Muscle of leg (tissue), 11 donors: Measurements from ENCODE around the gene RELL1. TPM values are rescaled to one million over a fixed set of nuclear protein-coding genes. Genes with fewer than 3 reads are reported as not detected.

Experiments
- DNase-seq: peaks from one replicate; pipeline ENCODE4 v3.0.0; 2013
- H3K27ac ChIP-seq: one replicate; pipeline ENCODE4 v1.5.1; 2013; ENCODE audit warnings: mild to moderate bottlenecking, low read length, control low read depth
- H3K27me3 ChIP-seq: one replicate; pipeline ENCODE4 v1.6.1; 2013; ENCODE audit warnings: low read length; ENCODE audit not compliant: control insufficient read depth, insufficient read depth
- H3K36me3 ChIP-seq: one replicate; pipeline ENCODE4 v1.6.1; 2013; ENCODE audit warnings: low read length; ENCODE audit not compliant: control insufficient read depth, insufficient read depth
- H3K4me1 ChIP-seq: one replicate; pipeline ENCODE4 v1.6.1; 2013; ENCODE audit warnings: low read length; ENCODE audit not compliant: control insufficient read depth, insufficient read depth
- H3K4me3 ChIP-seq: one replicate; pipeline ENCODE4 v1.5.1; 2013; ENCODE audit warnings: low read length, control low read depth
- H3K9me3 ChIP-seq: replicated peaks from 2 replicates; pipeline ENCODE4 v1.6.1; 2013; ENCODE audit warnings: low read depth, low read length; ENCODE audit not compliant: control insufficient read depth
- WGBS: methylation state at CpG from one replicate; pipeline ENCODE4 v1.1.5; 2013; ENCODE audit warnings: missing lambda C conversion rate; ENCODE audit not compliant: insufficient coverage; 5-methylcytosine and 5-hydroxymethylcytosine counted together
- polyA plus RNA-seq, 8 donors: library from polyadenylated mRNA; unstranded; fragments of 120-200 nt; gene quantifications; one replicate each; pipeline versions ENCODE4 v1.2.1 to v1.2.3, GENCODE V29; 2013; ENCODE audit warnings: inconsistent platforms in 1 of 8, low replicate concordance in 1 of 8; ENCODE audit not compliant: insufficient read length in 8 of 8, insufficient read depth in 1 of 8
- total RNA-seq: library from RNA; stranded (reverse); fragments of 120-200 nt; gene quantifications from one replicate; pipeline ENCODE4 v1.2.4, GENCODE V29; 2013

Gene RELL1
- total and polyA plus RNA-seq, 9 donors, result 9.7 to 44.7 (median 13.9) TPM

DNA sequence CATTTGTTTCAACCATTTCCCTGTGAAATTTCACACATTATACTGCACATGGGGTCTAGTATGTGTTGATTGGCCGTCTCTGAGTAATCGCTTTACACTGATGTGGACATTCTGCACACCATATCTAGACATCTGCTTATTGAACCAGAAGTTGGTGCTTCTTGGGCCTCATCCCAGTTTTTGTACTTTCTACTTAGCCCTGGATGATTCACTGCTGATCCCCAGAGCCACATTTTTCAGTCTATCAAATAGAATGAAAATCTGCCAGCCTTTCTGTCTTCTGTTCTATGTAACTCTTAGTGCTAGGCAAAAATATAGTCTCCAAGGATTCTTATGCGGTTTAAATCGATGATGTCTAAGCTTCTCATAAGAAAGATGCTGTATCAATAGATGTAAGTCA, 40.5 kb upstream of the RELL1 start:
- H3K4me3 ChIP-seq, result no peak overlapping the region
- no peak for DNase-seq
- H3K36me3 ChIP-seq, result no peaks in the 10 kb centered on the region
- H3K27me3 ChIP-seq, result no peaks in the 10 kb centered on the region
- WGBS, result 79% methylated on average over 2 of the region's 4 CpGs
- H3K9me3 ChIP-seq, result no peaks in the 10 kb centered on the region
- H3K4me1 ChIP-seq, result no peaks in the 10 kb centered on the region
- no peak overlapping the region for H3K27ac ChIP-seq

GRCh38 chr4:37725718-37726117, 39.5 kb upstream of the RELL1 start:
- Histone ChIP-seq H3K4me3 (no peak overlapping the region), H3K9me3 (no peaks in the 10 kb centered on the region), H3K27me3 (no peaks in the 10 kb centered on the region), H3K36me3 (no peaks in the 10 kb centered on the region), H3K27ac (no peak overlapping the region), H3K4me1 (no peaks in the 10 kb centered on the region)
- no peak for DNase-seq
- no CpG with 5 or more reads among the region's 7 CpGs for WGBS

DNA sequence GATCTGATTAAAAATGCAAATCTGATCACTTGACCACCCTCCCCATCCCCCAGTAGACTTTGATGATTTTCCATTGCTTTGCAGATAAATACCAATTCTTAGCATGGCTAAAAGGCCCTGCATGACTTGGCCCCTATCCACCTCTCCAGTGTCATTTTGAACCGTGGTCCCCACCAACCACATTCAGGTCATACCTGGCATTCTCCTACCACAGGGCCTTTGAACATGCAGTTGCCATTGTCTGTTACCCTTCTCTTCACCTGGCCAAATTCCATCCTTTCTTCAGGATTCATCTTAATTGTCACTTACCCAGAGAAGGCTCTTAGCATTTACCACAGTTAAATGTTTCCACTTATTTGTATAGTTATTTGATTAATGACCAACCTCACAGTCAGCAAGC, 36.9 kb upstream of the RELL1 start:
- H3K27ac ChIP-seq, result no peak overlapping the region
- no peaks in the 10 kb centered on the region for H3K4me1 ChIP-seq
- no peak for DNase-seq
- H3K9me3 ChIP-seq, result no peaks in the 10 kb centered on the region
- H3K27me3 ChIP-seq, result no peaks in the 10 kb centered on the region
- 100% methylated on average over 1 of the region's 1 CpG for WGBS
- no peaks in the 10 kb centered on the region for H3K36me3 ChIP-seq
- no peak overlapping the region for H3K4me3 ChIP-seq

GRCh38 chr4:37721995-37722638, 35.9 kb upstream of the RELL1 start:
- Histone ChIP-seq H3K9me3 (no peaks in the 10 kb centered on the region), H3K4me1 (no peaks in the 10 kb centered on the region), H3K27me3 (no peaks in the 10 kb centered on the region), H3K27ac (no peak overlapping the region), H3K4me3 (no peak overlapping the region), H3K36me3 (no peaks in the 10 kb centered on the region)
- DNase-seq, result no peak
- WGBS, result no CpG with 5 or more reads among the region's 4 CpGs

- DNase-seq, result no peak
- no peak overlapping the region for H3K4me3 ChIP-seq
- H3K27ac ChIP-seq, result no peak overlapping the region
- no peaks in the 10 kb centered on the region for H3K36me3 ChIP-seq
- H3K9me3 ChIP-seq, result no peaks in the 10 kb centered on the region
- H3K27me3 ChIP-seq, result no peaks in the 10 kb centered on the region
- H3K4me1 ChIP-seq, result peaks cover 3% of the 10 kb centered on the region
- no CpG with 5 or more reads among the region's 1 CpG for WGBS
Observed at GRCh38 chr4:37719021-37719420, 32.8 kb upstream of the RELL1 start.

DNA sequence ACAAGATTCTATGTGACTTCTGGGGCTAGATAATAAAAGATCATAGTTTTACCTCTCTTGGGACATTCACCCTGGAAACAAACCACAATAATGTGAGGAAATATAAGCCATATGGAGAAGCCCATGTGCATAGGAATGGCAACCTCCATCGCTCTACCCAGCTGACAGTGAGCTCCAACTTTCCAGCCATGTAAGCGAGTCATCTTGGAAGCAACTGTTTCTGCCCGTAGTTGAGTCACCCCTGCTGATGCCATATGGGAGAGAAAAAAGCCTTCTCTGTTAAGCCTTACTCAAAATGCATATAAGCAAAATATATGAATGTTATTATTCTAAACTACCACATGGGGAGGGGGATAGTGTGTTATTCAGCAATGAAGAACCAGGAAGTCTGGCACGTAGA, 31.4 kb upstream of the RELL1 start:
- Histone ChIP-seq H3K27me3 (no peaks in the 10 kb centered on the region), H3K36me3 (no peaks in the 10 kb centered on the region), H3K4me3 (no peak overlapping the region), H3K9me3 (no peaks in the 10 kb centered on the region), H3K27ac (no peak overlapping the region), H3K4me1 (peaks cover 3% of the 10 kb centered on the region)
- WGBS, result 10% methylated on average over 1 of the region's 4 CpGs
- no peak for DNase-seq

GRCh38 chr4:37715889-37716402, 29.8 kb upstream of the RELL1 start:
- WGBS, result no CpG with 5 or more reads among the region's 4 CpGs
- no peaks in the 10 kb centered on the region for H3K27me3 ChIP-seq
- H3K4me1 ChIP-seq, result peaks cover 3% of the 10 kb centered on the region
- H3K27ac ChIP-seq, result no peak overlapping the region
- H3K36me3 ChIP-seq, result no peaks in the 10 kb centered on the region
- H3K4me3 ChIP-seq, result no peak overlapping the region
- DNase-seq, result peak; percentile 46
- H3K9me3 ChIP-seq, result no peaks in the 10 kb centered on the region

- H3K4me3 ChIP-seq, result no peak overlapping the region
- no peak overlapping the region for H3K27ac ChIP-seq
- H3K9me3 ChIP-seq, result no peaks in the 10 kb centered on the region
- no peaks in the 10 kb centered on the region for H3K36me3 ChIP-seq
- no CpG with 5 or more reads among the region's 1 CpG for WGBS
- H3K4me1 ChIP-seq, result no peaks in the 10 kb centered on the region
- DNase-seq, result no peak
- H3K27me3 ChIP-seq, result no peaks in the 10 kb centered on the region
Observed at GRCh38 chr4:37710491-37710890, 24.3 kb upstream of the RELL1 start.

GRCh38 chr4:37706032-37706431, 19.9 kb upstream of the RELL1 start:
- Histone ChIP-seq H3K27ac (no peak overlapping the region), H3K4me1 (no peaks in the 10 kb centered on the region), H3K4me3 (no peak overlapping the region), H3K27me3 (no peaks in the 10 kb centered on the region), H3K36me3 (no peaks in the 10 kb centered on the region), H3K9me3 (no peaks in the 10 kb centered on the region)
- no CpG with 5 or more reads among the region's 3 CpGs for WGBS
- DNase-seq, result no peak

GRCh38 chr4:37705571-37705970, 19.4 kb upstream of the RELL1 start:
- Histone ChIP-seq H3K4me3 (no peak overlapping the region), H3K4me1 (no peaks in the 10 kb centered on the region), H3K36me3 (no peaks in the 10 kb centered on the region), H3K9me3 (no peaks in the 10 kb centered on the region), H3K27ac (no peak overlapping the region), H3K27me3 (no peaks in the 10 kb centered on the region)
- DNase-seq, result no peak
- 100% methylated on average over 2 of the region's 5 CpGs for WGBS
